Gastrocnemius medialis (tissue), 4 donors: ENCODE results near the gene RAX2. TPM values are rescaled to one million over a fixed set of nuclear protein-coding genes. Genes with fewer than 3 reads are reported as not detected.
"Not testable (repeated sequence)": the region's sequence is repeated elsewhere in the genome, so short reads cannot be mapped to it uniquely, and the experiment has no call there.

Experiments
- ATAC-seq, 2 donors: fragments of 150-250 bp; one replicate each; pipeline ENCODE4 v1.9.1; 2016
- DNase-seq, 2 donors: peaks; one replicate each; pipeline ENCODE4 v3.0.0-alpha.2; 2019
- H3K27ac ChIP-seq, 4 donors: fragments of 200-600 bp; sonication (generic); 1 replicate in 1 of 4; 2 replicates in 3 of 4; pipeline ENCODE4 v1.5.1; 2016 to 2018; ENCODE audit warnings: mild to moderate bottlenecking in 2 of 4, moderate library complexity in 1 of 4
- H3K27me3 ChIP-seq, 3 donors: fragments of 200-600 bp; sonication (generic) in 2 of 3; 1 replicate in 1 of 3; 2 replicates in 2 of 3; pipeline versions ENCODE4 v1.5.1 to v1.6.0; 2016 to 2019; ENCODE audit warnings: mild to moderate bottlenecking in 1 of 3, moderate library complexity in 1 of 3
- H3K36me3 ChIP-seq, 2 donors: fragments of 200-600 bp; sonication (generic) in 1 of 2; one replicate each; pipeline ENCODE4 v1.5.1; 2017 to 2018
- H3K4me1 ChIP-seq, 2 donors: fragments of 200-600 bp; sonication (generic) in 1 of 2; one replicate each; pipeline ENCODE4 v1.5.1; 2016 to 2017; ENCODE audit warnings: mild to moderate bottlenecking in 2 of 2
- H3K4me3 ChIP-seq, 4 donors: fragments of 200-600 bp; sonication (generic) in 3 of 4; 1 replicate in 1 of 4; 2 replicates in 3 of 4; pipeline ENCODE4 v1.5.1; 2016 to 2019; ENCODE audit warnings: mild to moderate bottlenecking in 2 of 4
- H3K9me3 ChIP-seq, 3 donors: fragments of 200-600 bp; sonication (generic) in 2 of 3; 1 replicate in 1 of 3; 2 replicates in 2 of 3; pipeline ENCODE4 v1.5.1; 2016 to 2019
- POLR2A ChIP-seq, 2 donors: fragments of 450-650 bp; IDR thresholded peaks; one replicate each; pipeline ENCODE4 v1.6.1; 2017; ENCODE audit warnings: antibody characterized with exemption in 2 of 2, mild to moderate bottlenecking in 2 of 2, moderate library complexity in 2 of 2
- in situ Hi-C, 4 donors: fragments of 200-750 bp; cut with MboI; loops; one replicate each; pipeline versions ENCODE4 v1.15.0 to v1.8.0; 2017; ENCODE audit warnings: low sequenced_read_pairs in 4 of 4
- intact Hi-C: fragments of 100-400 bp; cut with DNase I; formaldehyde crosslinking; loops from one replicate; pipeline ENCODE4 v1.15.1; 2023; ENCODE audit warnings: low total_unique reads
- total RNA-seq, 4 donors: library from RNA; depleted of rRNA; stranded (reverse); fragments of >200 nt; gene quantifications; one replicate each; pipeline versions ENCODE4 v1.1.0 to v1.2.3, GENCODE V29; 2016
- TF ChIP-seq, protein P1 (sequence below), 5 experiments: fragments of 450-650 bp in 3 of 5; fragments of 200-600 bp in 2 of 5; sonication (generic) in 2 of 5; IDR thresholded peaks in 4 of 5; conservative IDR thresholded peaks in 1 of 5; 1 replicate in 4 of 5; 2 replicates in 1 of 5; pipeline ENCODE4 v1.5.1; 2016 to 2019; ENCODE audit warnings: antibody characterized with exemption in 5 of 5, mild to moderate bottlenecking in 3 of 5, moderate library complexity in 3 of 5

RAX2 gene
- total RNA-seq, 4 donors from 2014 or later = not detected

DNA sequence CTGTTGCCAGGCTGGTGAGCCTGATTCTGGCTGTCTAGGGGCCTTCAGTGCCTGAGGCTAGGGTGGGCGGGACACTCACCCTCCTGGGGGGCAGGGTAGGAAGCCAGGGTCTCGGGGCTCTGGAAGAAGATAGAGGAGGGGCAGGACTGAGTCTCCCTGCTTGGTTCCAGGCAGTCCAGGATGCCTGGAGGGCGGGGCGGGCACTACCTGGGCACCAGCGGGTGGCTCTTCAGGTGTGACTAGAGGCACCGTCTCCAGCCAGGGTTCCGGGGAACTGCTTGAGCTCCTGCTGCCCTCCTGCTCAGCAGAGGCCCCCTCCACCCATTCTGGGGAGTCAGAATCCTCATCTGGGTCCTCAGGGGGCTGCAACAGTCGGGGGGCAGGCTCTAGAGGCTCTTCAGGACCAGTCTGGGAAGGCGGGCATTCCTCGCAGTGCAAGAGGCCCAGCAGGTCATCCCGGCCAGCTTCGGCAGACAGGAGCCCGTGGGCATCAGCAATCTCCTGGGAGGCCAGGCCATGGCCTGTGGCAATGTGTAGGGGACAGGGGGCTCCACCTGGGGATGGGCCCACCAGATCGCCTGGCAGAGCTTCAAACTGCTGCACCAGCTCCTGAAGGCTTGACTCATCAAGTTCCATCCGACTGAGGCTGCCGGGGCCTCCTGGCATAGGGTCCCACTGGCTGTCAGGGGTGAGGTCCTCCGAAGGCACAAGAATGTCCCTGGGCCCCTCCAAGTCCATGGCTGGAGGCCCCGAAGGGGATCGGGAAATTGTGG is 12.4 kb downstream of the RAX2 start:
- intact Hi-C loops = loop anchor here (5.0 kb wide), 6 partner anchors 252 to 1928 kb away; partner anchors contain the start of genes ANKRD24, FZR1, SIRT6 and SLC39A3
- peaks cover 21 to 22% of the 10 kb centered on the region in 2 donors for H3K4me1 ChIP-seq
- in situ Hi-C loops = no loop called here

DNA sequence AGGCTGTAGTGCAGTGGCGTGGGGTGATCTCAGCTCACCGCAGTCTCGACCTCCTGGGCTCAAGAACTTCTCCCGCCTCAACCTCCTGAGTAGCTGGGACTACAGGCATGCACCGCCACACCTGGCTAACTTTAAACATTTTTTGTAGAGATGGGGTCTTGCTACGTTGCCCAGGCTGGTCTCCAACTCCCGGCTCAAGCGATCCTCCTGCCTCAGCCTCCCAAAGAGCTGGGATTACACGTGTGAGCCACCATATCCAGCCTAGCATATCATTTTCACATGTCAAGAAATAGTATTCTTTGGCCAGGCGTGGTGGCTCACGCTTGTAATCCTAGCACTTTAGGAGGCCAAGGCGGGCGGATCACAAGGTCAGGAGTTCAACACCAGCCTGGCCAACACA is 13.7 kb downstream of the RAX2 start:
- DNase-seq = not testable (repeated sequence)

More for the DNA sequence above, 12.4 kb downstream of the RAX2 start:
- Histone ChIP-seq H3K4me3 (no peak overlapping the region), H3K9me3 (no peaks in the 10 kb centered on the region), H3K27ac (no peak overlapping the region), H3K27me3 (no peaks in the 10 kb centered on the region), H3K36me3 (peaks cover 0 to 22% of the 10 kb centered on the region in 2 donors)
- DNase-seq (no peak), ATAC-seq (no peak)
- no peak for TF ChIP-seq POLR2A (IDR thresholded peaks at IDR 0.05)
- TF ChIP-seq, protein P1, sequence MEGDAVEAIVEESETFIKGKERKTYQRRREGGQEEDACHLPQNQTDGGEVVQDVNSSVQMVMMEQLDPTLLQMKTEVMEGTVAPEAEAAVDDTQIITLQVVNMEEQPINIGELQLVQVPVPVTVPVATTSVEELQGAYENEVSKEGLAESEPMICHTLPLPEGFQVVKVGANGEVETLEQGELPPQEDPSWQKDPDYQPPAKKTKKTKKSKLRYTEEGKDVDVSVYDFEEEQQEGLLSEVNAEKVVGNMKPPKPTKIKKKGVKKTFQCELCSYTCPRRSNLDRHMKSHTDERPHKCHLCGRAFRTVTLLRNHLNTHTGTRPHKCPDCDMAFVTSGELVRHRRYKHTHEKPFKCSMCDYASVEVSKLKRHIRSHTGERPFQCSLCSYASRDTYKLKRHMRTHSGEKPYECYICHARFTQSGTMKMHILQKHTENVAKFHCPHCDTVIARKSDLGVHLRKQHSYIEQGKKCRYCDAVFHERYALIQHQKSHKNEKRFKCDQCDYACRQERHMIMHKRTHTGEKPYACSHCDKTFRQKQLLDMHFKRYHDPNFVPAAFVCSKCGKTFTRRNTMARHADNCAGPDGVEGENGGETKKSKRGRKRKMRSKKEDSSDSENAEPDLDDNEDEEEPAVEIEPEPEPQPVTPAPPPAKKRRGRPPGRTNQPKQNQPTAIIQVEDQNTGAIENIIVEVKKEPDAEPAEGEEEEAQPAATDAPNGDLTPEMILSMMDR (IDR thresholded peaks at IDR 0.05 in 4 of 5, conservative IDR thresholded peaks at IDR 0.05 in 1 of 5) = no peak

DNA sequence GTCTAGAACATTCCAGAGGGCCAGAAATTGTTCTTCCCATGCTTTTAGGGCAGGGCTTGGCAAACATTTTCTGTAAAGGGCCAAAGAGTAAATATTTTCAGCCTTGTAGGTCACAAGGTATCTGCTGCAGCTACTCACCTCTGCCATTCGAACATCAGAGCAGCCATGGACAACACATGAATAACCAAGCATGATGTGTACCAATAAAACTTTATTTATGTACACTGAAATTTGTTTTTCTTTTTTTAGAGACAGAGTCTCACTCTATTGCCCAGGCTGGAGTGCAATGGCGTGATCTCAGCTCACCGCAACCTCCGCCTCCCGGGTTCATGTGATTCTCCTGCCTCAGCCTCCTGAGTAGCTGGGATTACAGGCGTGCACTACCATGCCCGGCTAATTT is 14.3 kb downstream of the RAX2 start:
- in situ Hi-C loops, intact Hi-C loops, H3K27ac ChIP-seq, H3K9me3 ChIP-seq, H3K4me3 ChIP-seq, H3K27me3 ChIP-seq, DNase-seq, ATAC-seq: not testable (repeated sequence)
- Histone ChIP-seq H3K4me1 (peaks cover 13 to 15% of the 10 kb centered on the region in 2 donors), H3K36me3 (peaks cover 0 to 33% of the 10 kb centered on the region in 2 donors)

More for the DNA sequence above, 13.7 kb downstream of the RAX2 start:
- peaks cover 17 to 18% of the 10 kb centered on the region in 2 donors for H3K4me1 ChIP-seq
- ATAC-seq, H3K27me3 ChIP-seq, in situ Hi-C loops, H3K4me3 ChIP-seq, H3K9me3 ChIP-seq, H3K27ac ChIP-seq, intact Hi-C loops: not testable (repeated sequence)
- H3K36me3 ChIP-seq = peaks cover 0 to 27% of the 10 kb centered on the region in 2 donors

DNA sequence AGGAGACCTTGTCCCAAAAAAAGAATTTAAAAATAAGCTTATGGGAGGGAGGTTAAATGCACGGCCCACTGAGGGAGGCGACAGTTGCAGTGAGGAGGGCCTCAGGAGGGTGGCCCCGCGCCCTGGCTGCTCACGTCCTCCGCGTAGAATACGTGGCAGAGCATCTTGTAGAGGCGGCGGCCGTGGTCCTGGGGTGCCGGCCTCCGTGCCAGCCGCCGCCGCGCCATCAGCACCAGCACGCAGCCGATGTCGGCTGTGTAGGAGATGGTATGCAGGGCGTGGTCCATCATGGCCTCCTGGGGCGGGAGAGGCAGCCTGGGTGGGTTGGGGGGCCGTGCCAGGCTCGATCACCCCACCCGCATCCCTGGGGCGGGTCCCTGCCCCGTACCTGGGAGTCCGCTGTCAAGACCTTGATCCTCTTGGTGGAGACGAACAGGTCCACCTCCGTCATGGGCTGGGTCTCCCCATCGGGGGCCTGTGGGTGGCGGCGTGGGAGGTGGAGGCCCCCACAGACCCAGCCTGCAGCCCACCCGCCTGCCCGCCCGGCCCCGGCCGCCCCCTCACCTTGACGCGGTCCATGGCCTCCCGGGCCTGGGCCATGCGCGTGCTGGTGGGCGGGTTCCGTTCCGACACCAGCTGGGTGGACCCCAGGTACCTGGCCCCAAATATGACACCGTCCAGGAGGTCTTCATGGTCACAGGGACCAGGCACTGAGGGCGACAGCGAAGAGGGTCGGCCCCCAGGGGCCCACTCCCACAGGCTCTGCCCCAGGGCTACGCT is 18.2 kb downstream of the RAX2 start:
- no peak for TF ChIP-seq POLR2A (IDR thresholded peaks at IDR 0.05)
- TF ChIP-seq, protein P1 (IDR thresholded peaks at IDR 0.05 in 4 of 5, conservative IDR thresholded peaks at IDR 0.05 in 1 of 5) = no peak
- intact Hi-C loops = no loop called here
- Histone ChIP-seq H3K36me3 (peaks cover 0 to 65% of the 10 kb centered on the region in 2 donors), H3K9me3 (no peaks in the 10 kb centered on the region), H3K27ac (no peak overlapping the region), H3K4me3 (no peak overlapping the region), H3K27me3 (no peaks in the 10 kb centered on the region), H3K4me1 (no peaks in the 10 kb centered on the region)
- ATAC-seq (no peak), DNase-seq (no peak)
- in situ Hi-C loops = no loop called here

DNA sequence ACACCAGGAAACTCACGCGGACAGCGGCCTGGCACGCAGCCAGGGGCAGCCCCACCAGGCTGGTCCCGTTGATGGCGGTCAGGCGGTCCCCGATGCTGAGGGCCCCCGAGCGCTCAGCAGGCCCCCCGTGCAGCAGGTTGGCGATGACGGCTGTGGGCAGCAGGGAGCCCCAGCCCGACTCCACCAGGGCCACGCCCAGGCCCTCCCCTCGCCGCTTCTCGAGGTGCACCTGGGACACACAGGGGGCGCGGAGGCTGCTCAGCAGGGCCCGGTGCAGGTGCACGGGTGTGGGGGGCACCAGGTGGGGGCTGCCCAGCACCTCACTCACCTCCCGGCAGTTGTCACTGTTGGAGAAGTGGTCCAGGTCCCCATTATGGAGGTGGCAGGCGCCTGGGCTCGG is 19.5 kb downstream of the RAX2 start:
- H3K27ac ChIP-seq = no peak overlapping the region
- in situ Hi-C loops (no loop called here), intact Hi-C loops (no loop called here)
- H3K9me3 ChIP-seq = no peaks in the 10 kb centered on the region
- no peak overlapping the region for H3K4me3 ChIP-seq
- peaks cover 0 to 52% of the 10 kb centered on the region in 2 donors for H3K36me3 ChIP-seq
- H3K4me1 ChIP-seq = no peaks in the 10 kb centered on the region
- no peak for DNase-seq
- peaks cover 0 to 3% (median 0%) of the 10 kb centered on the region in 3 donors for H3K27me3 ChIP-seq
- no peak for ATAC-seq
- TF ChIP-seq, protein P1 (IDR thresholded peaks at IDR 0.05 in 4 of 5, conservative IDR thresholded peaks at IDR 0.05 in 1 of 5) = no peak
- no peak for TF ChIP-seq POLR2A (IDR thresholded peaks at IDR 0.05)
